Neuronal stem cell (in vitro differentiated cells): ENCODE results near the gene OR7A5.
"Not testable (repeated sequence)": the region's sequence is repeated elsewhere in the genome, so short reads cannot be mapped to it uniquely, and the experiment has no call there.

Experiments
- DNase-seq: peaks from one replicate; pipeline ENCODE4 v3.0.0-alpha.2; 2013; ENCODE audit warnings: low spot score
- H2AFZ ChIP-seq: one replicate; pipeline ENCODE4 v1.6.1; 2013; ENCODE audit warnings: mild to moderate bottlenecking, low read length, inconsistent platforms
- H2AK5ac ChIP-seq: 2 replicates; pipeline ENCODE4 v1.6.1; 2013; ENCODE audit warnings: low read depth, mild to moderate bottlenecking, inconsistent platforms, low read length, moderate library complexity, mixed read lengths
- H2BK120ac ChIP-seq: 2 replicates; pipeline ENCODE4 v1.6.1; 2013; ENCODE audit warnings: low read depth, mild to moderate bottlenecking, inconsistent platforms, low read length, moderate library complexity, mixed read lengths
- H2BK12ac ChIP-seq: one replicate; pipeline ENCODE4 v1.6.1; 2013; ENCODE audit warnings: low read length, inconsistent platforms
- H2BK15ac ChIP-seq: 2 replicates; pipeline ENCODE4 v1.6.1; 2013; ENCODE audit warnings: mild to moderate bottlenecking, low read length, inconsistent platforms, mixed read lengths
- H2BK5ac ChIP-seq: one replicate; pipeline ENCODE4 v1.6.1; 2013; ENCODE audit warnings: inconsistent platforms, mild to moderate bottlenecking, low read length, moderate library complexity
- H3K14ac ChIP-seq: one replicate; pipeline ENCODE4 v1.6.1; 2013; ENCODE audit warnings: low read length, inconsistent platforms
- H3K18ac ChIP-seq: 2 replicates; pipeline ENCODE4 v1.6.1; 2013; ENCODE audit warnings: low read length, inconsistent platforms
- H3K23ac ChIP-seq: 2 replicates; pipeline ENCODE4 v1.6.1; 2013; ENCODE audit warnings: low read depth, mild to moderate bottlenecking, mixed read lengths, low read length, inconsistent platforms; ENCODE audit not compliant: poor library complexity
- H3K27ac ChIP-seq: replicated peaks from 3 replicates; pipeline ENCODE4 v1.5.1; 2013; ENCODE audit warnings: low read length, inconsistent platforms
- H3K27me3 ChIP-seq, 3 experiments: 2 replicates each; pipeline ENCODE4 v1.6.1; 2013; ENCODE audit warnings: low read length in 3 of 3, mild to moderate bottlenecking in 2 of 3, inconsistent platforms in 1 of 3, low read depth in 1 of 3, mixed read lengths in 1 of 3, moderate library complexity in 1 of 3; ENCODE audit not compliant: control insufficient read depth in 3 of 3, insufficient read depth in 3 of 3
- H3K36me3 ChIP-seq, 2 donors: replicated peaks in 1 of 2; 2 replicates each; pipeline ENCODE4 v1.6.1; 2013; ENCODE audit warnings: low read length in 2 of 2; ENCODE audit not compliant: control insufficient read depth in 2 of 2, insufficient read depth in 2 of 2
- H3K4ac ChIP-seq: 2 replicates; pipeline ENCODE4 v1.6.1; 2013; ENCODE audit warnings: inconsistent platforms, mild to moderate bottlenecking, low read length, moderate library complexity
- H3K4me1 ChIP-seq, 2 donors: 1 replicate in 1 of 2; 2 replicates in 1 of 2; pipeline ENCODE4 v1.6.1; 2013; ENCODE audit warnings: low read length in 2 of 2, low read depth in 1 of 2; ENCODE audit not compliant: control insufficient read depth in 2 of 2, insufficient read depth in 1 of 2
- H3K4me2 ChIP-seq: one replicate; pipeline ENCODE4 v1.6.1; 2013; ENCODE audit warnings: mild to moderate bottlenecking, low read length, inconsistent platforms; ENCODE audit not compliant: insufficient read depth, poor library complexity, severe bottlenecking
- H3K4me3 ChIP-seq, 2 donors: 2 replicates each; pipeline ENCODE4 v1.5.1; 2013; ENCODE audit warnings: low read length in 2 of 2, mild to moderate bottlenecking in 2 of 2, inconsistent platforms in 1 of 2, moderate library complexity in 1 of 2
- H3K79me1 ChIP-seq: one replicate; pipeline ENCODE4 v1.6.1; 2013; ENCODE audit warnings: low read depth, mild to moderate bottlenecking, inconsistent platforms, low read length, moderate library complexity
- H3K9ac ChIP-seq: one replicate; pipeline ENCODE4 v1.6.1; 2013; ENCODE audit warnings: mild to moderate bottlenecking, low read depth, low read length, inconsistent platforms; ENCODE audit not compliant: poor library complexity
- H3K9me3 ChIP-seq, 2 donors: replicated peaks in 1 of 2; 2 replicates each; pipeline versions ENCODE3 to v1.6.1; 2013; ENCODE audit warnings: low read length in 2 of 2, mild to moderate bottlenecking in 2 of 2, inconsistent platforms in 1 of 2, low read depth in 1 of 2, mixed read lengths in 1 of 2, moderate library complexity in 1 of 2; ENCODE audit not compliant: control insufficient read depth in 2 of 2, insufficient read depth in 1 of 2
- H4K8ac ChIP-seq: one replicate; pipeline ENCODE4 v1.6.1; 2013; ENCODE audit warnings: low read depth, mild to moderate bottlenecking, inconsistent platforms, low read length, moderate library complexity
- H4K91ac ChIP-seq: one replicate; pipeline ENCODE4 v1.6.1; 2013; ENCODE audit warnings: low read length, low read depth, mild to moderate bottlenecking, inconsistent platforms; ENCODE audit not compliant: poor library complexity
- WGBS, 2 donors: extraction: QIAGEN DNeasy Blood & Tissue Kit; methylation state at CpG; one replicate each; pipeline ENCODE4 v1.1.7; 2013; ENCODE audit warnings: missing lambda C conversion rate in 2 of 2, mixed read lengths in 1 of 2; ENCODE audit not compliant: insufficient read length in 2 of 2, insufficient replicate concordance in 1 of 2; ENCODE audit errors: extremely low coverage in 2 of 2; 5-methylcytosine and 5-hydroxymethylcytosine counted together

Gene OR7A5

GRCh38 chr19:14798760-14799159, 36.2 kb downstream of the OR7A5 start:
- no CpG with 5 or more reads among the region's 5 CpGs for WGBS, 2 donors
- Histone ChIP-seq H3K4me3 (no peak overlapping the region), H3K4ac (no peak overlapping the region), H3K9me3 (no peaks in the 10 kb centered on the region), H2AFZ (no peak overlapping the region), H3K36me3 (no peaks in the 10 kb centered on the region), H2BK15ac (no peak overlapping the region), H2BK120ac (no peak overlapping the region), H4K91ac (no peak overlapping the region), H3K27ac (no peak overlapping the region), H3K4me1 (no peaks in the 10 kb centered on the region), H3K23ac (no peak overlapping the region), H4K8ac (no peak overlapping the region), H2BK12ac (no peak overlapping the region), H3K14ac (no peak overlapping the region), H3K79me1 (no peaks in the 10 kb centered on the region), H3K9ac (no peak overlapping the region), H3K18ac (no peak overlapping the region), H2AK5ac (no peak overlapping the region), H2BK5ac (no peak overlapping the region), H3K27me3 (no peaks in the 10 kb centered on the region), H3K4me2 (no peak overlapping the region)
- no peak for DNase-seq

- no peak overlapping the region for H3K14ac ChIP-seq
These were observed 39.0 kb downstream of the OR7A5 start for GRCh38 chr19:14796021-14796420.

GRCh38 chr19:14795078-14795721, 39.8 kb downstream of the OR7A5 start:
- Histone ChIP-seq H3K9ac (no peak overlapping the region), H3K79me1 (no peaks in the 10 kb centered on the region), H3K14ac (no peak overlapping the region), H4K91ac (no peak overlapping the region), H3K27me3 (no peaks in the 10 kb centered on the region), H3K18ac (no peak overlapping the region), H2BK12ac (no peak overlapping the region), H3K23ac (no peak overlapping the region), H2BK5ac (no peak overlapping the region), H3K9me3 (no peaks in the 10 kb centered on the region), H2BK120ac (no peak overlapping the region), H3K4me1 (no peaks in the 10 kb centered on the region), H2AFZ (no peak overlapping the region), H2BK15ac (no peak overlapping the region), H3K36me3 (no peaks in the 10 kb centered on the region), H4K8ac (no peak overlapping the region), H3K4me2 (no peak overlapping the region), H2AK5ac (no peak overlapping the region), H3K4ac (no peak overlapping the region), H3K27ac (no peak overlapping the region), H3K4me3 (no peak overlapping the region)
- WGBS, 2 donors: no CpG with 5 or more reads among the region's 5 CpGs
- no peak for DNase-seq

More at GRCh38 chr19:14796021-14796420, 39.0 kb downstream of the OR7A5 start:
- Histone ChIP-seq H3K23ac (no peak overlapping the region), H3K27me3 (no peaks in the 10 kb centered on the region), H3K18ac (no peak overlapping the region), H2BK120ac (no peak overlapping the region), H3K36me3 (no peaks in the 10 kb centered on the region), H3K79me1 (no peaks in the 10 kb centered on the region), H3K9me3 (no peaks in the 10 kb centered on the region), H3K27ac (no peak overlapping the region), H3K4me1 (no peaks in the 10 kb centered on the region), H4K91ac (no peak overlapping the region), H3K4me3 (no peak overlapping the region), H3K9ac (no peak overlapping the region), H4K8ac (no peak overlapping the region), H2BK12ac (no peak overlapping the region), H2AK5ac (no peak overlapping the region), H3K4me2 (no peak overlapping the region), H3K4ac (no peak overlapping the region), H2AFZ (no peak overlapping the region), H2BK5ac (no peak overlapping the region), H2BK15ac (no peak overlapping the region)
- no peak for DNase-seq
- WGBS, 2 donors: no CpG with 5 or more reads among the region's 11 CpGs

- not testable (repeated sequence) for H4K91ac ChIP-seq, H4K8ac ChIP-seq, H2BK5ac ChIP-seq, H3K18ac ChIP-seq, H2BK120ac ChIP-seq, H3K4me1 ChIP-seq, H2AK5ac ChIP-seq, H2BK15ac ChIP-seq, H3K79me1 ChIP-seq, DNase-seq, H3K9ac ChIP-seq, H2BK12ac ChIP-seq, H2AFZ ChIP-seq, H3K4me3 ChIP-seq, H3K36me3 ChIP-seq, H3K23ac ChIP-seq, H3K14ac ChIP-seq, H3K4me2 ChIP-seq, H3K9me3 ChIP-seq, H3K27ac ChIP-seq, H3K4ac ChIP-seq, H3K27me3 ChIP-seq
- WGBS, 2 donors: no CpG with 5 or more reads among the region's 6 CpGs
These were observed 42.7 kb downstream of the OR7A5 start for GRCh38 chr19:14792250-14792649.
